Adipocyte (in vitro differentiated cells): ENCODE results near the gene AATK.

Experiments used
- DNase-seq: peaks from one replicate; pipeline ENCODE4 v3.0.0-alpha.2; 2015; ENCODE audit warnings: low read depth
- H3K27me3 ChIP-seq: replicated peaks from 2 replicates; pipeline ENCODE4 v1.7.0; 2013; ENCODE audit warnings: mild to moderate bottlenecking, low read length, moderate library complexity; ENCODE audit not compliant: control insufficient read depth, insufficient read depth
- H3K36me3 ChIP-seq: 2 replicates; pipeline ENCODE4 v1.7.0; 2013; ENCODE audit warnings: low read length, mild to moderate bottlenecking, moderate library complexity; ENCODE audit not compliant: control insufficient read depth, insufficient read depth, severe bottlenecking
- H3K4me1 ChIP-seq: 2 replicates; pipeline ENCODE4 v1.7.0; 2013; ENCODE audit warnings: mild to moderate bottlenecking, low read length, moderate library complexity; ENCODE audit not compliant: control insufficient read depth, insufficient read depth
- H3K4me3 ChIP-seq: 2 replicates; pipeline ENCODE4 v1.7.0; 2013; ENCODE audit warnings: mild to moderate bottlenecking, low read length, moderate library complexity
- H3K9ac ChIP-seq: 2 replicates; pipeline ENCODE4 v1.7.0; 2013; ENCODE audit warnings: mild to moderate bottlenecking, low read length, moderate library complexity
- H3K9me3 ChIP-seq: 2 replicates; pipeline ENCODE4 v1.7.0; 2013; ENCODE audit warnings: mild to moderate bottlenecking, low read length, moderate library complexity; ENCODE audit not compliant: control insufficient read depth

Gene AATK

DNA sequence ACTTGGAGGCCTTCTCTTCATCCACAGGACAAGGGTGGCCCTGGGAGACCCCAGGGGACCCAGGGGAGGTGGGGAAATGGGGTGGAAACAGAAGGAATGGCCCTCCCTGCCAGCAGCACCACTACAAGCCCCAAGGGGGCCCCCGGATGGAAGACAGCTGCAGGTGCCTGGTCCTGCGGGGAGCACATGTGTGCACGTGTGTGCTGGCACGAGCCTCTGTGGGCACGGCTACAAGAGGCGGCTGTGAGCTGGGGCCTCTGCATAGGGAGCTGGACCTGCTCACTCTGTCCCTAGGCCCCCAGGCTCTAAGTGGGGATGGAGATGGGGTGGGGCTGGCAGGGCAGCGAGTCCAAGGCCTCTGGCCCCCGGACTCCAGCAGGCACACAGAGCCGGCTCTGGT is 13.2 kb upstream of the AATK start:
- no peak for DNase-seq
- Histone ChIP-seq H3K9me3 (peaks cover 10% of the 10 kb centered on the region), H3K4me3 (no peak overlapping the region)

DNA sequence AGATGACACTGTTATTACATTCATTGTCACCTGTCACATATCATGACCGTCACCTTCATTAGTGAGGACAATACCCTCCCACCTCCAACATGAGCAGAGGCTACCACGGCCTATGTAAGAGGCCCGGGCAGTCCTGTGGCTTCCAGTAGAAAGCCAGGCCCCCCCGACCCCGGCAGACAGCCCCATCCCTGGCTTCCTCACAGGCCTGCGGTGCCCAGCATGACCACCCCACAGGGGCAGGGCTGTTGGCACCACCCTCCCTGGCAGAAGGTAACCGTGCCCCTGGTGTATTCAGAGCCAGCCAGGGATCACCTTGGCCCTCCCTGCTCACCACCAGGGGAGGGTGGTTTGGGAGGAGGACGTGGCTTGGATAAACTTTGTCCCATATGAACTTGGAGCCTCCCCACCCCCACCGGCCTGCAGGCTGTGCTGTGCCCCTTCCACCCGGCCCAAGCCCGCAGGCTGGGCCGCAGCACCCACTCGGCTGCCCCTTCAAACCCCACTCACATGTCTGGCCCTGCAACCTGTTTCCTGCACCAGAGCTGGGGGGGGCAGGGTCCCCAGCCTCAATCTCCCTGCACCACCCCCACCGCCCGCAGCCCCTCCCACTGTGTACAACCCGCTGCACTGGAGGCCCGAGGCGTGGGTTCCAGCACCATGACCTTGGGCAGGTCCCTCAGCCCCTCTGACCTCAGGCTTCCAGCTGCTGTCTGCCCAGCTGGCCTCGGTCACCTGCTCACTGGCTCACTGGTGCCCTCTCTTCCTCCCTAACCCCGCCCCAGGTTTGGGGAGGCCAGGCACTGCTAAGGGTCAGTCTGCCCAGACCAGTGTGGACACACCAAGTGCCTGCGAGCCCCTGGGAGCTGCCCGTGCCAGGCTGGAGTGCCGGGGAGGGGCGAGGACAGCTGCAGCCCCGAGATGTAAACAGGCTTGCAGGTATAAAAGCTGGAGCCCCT is 12.4 kb upstream of the AATK start:
- Histone ChIP-seq H3K27me3 (peaks cover 13% of the 10 kb centered on the region), H3K9me3 (peaks cover 10% of the 10 kb centered on the region), H3K36me3 (no peaks in the 10 kb centered on the region), H3K9ac (no peak overlapping the region), H3K4me1 (no peaks in the 10 kb centered on the region), H3K4me3 (no peak overlapping the region)
- no peak for DNase-seq

More for the DNA sequence above, 13.2 kb upstream of the AATK start:
- Histone ChIP-seq H3K4me1 (no peaks in the 10 kb centered on the region), H3K9ac (no peak overlapping the region), H3K36me3 (no peaks in the 10 kb centered on the region), H3K27me3 (peaks cover 16% of the 10 kb centered on the region)

DNA sequence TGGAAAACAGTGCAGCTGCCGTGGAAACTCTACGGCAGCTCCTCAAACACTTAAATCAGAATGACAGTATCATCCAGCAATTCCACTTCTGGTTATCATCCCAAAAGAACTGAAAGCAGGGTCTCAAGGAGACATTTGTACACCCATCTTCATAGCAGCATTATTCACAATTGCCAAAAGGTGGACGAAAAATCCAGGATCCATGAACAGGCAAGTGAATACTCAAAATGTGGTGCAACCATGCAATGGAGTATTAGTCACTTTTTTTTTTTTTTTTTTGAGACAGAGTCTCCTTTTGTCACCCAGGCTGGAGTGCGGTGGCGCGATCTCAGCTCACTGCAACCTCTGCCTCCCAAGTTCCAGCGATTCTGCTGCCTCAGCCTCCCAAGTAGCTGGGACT is 10.6 kb upstream of the AATK start:
- H3K4me3 ChIP-seq: no peak overlapping the region
- no peak overlapping the region for H3K9ac ChIP-seq
- peaks cover 5% of the 10 kb centered on the region for H3K4me1 ChIP-seq
- H3K27me3 ChIP-seq: peaks cover 12% of the 10 kb centered on the region
- peaks cover 10% of the 10 kb centered on the region for H3K9me3 ChIP-seq
- no peak for DNase-seq
- H3K36me3 ChIP-seq: no peaks in the 10 kb centered on the region

DNA sequence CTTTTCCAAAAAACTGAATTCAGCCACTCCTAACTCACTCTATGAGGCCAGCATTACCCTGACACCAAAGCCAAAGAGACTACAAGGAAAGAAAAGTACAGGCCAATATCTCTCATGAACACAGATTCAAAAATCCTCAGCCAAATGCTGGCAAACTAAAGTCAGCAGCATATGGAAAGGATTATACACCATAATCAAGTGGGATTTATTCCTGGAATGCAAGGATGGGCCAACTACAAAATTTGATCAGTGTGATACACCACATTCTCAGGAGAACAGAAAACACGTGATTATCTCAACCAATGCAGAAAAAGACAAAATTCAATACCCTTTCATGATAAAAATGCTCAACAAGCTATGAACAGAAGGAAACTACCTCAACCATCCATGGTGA is 7.7 kb upstream of the AATK start:
- Histone ChIP-seq H3K36me3 (no peaks in the 10 kb centered on the region), H3K27me3 (peaks cover 4% of the 10 kb centered on the region), H3K9ac (no peak overlapping the region), H3K4me3 (no peak overlapping the region), H3K9me3 (peaks cover 10% of the 10 kb centered on the region), H3K4me1 (peaks cover 5% of the 10 kb centered on the region)
- DNase-seq: peak; percentile 74

DNA sequence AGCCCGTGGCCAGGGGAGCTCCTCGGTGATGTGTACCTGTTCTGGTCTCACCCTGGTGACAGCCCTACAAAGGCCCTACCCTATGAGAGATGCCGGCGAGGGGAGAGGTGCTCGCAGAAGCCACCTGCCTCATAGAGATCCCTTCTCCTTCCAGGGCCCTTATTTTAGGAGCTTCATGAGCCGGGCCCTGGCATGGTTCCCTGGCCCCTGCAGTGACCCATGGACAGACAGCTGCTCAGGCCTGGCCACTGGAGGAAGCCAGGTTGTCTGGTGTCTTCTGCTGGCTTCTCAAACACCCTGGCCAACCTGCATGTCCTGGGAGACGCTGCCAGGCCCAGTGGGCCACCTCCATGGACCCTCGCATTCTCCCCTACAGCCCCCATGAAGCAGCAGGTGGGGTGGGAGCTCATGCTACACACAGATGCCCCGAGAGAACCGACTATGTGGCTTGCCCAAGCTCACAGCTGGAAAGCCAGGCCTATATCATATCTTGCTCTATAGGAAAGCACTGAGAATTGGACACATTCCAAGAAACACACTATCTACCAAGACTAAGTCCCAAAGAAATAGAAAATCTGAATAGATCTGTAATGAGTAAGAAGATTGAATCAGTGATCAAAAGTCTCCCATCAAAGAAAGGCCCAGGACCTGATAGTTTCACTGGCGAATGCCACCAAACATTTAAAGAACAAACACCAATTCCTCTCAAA is 7.2 kb upstream of the AATK start:
- Histone ChIP-seq H3K4me3 (no peak overlapping the region), H3K9ac (no peak overlapping the region), H3K27me3 (peaks cover 8% of the 10 kb centered on the region), H3K36me3 (no peaks in the 10 kb centered on the region), H3K4me1 (peaks cover 5% of the 10 kb centered on the region), H3K9me3 (peaks cover 10% of the 10 kb centered on the region)
- peak; percentile 25 for DNase-seq

DNA sequence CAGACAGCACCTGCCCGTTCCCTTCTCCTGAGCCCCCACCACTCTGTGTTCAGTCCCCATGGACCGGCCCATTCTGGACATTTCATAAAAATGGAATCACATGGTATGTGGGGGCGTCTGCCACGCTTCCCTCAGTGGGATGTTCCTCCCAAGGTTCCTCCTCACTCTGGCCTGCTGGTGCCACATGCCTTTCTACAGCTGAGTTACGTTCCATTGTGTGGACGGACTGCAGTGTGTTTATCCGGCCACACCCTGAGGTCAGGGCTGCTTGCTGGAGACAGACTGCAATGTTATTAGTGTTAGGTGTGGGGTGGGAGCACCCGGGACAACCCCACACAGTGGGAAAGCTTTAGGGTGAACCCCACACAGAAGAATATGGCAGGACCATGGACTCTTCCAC is 5.9 kb upstream of the AATK start:
- Histone ChIP-seq H3K9ac (no peak overlapping the region), H3K27me3 (peaks cover 16% of the 10 kb centered on the region), H3K4me3 (no peak overlapping the region), H3K9me3 (peaks cover 10% of the 10 kb centered on the region), H3K36me3 (no peaks in the 10 kb centered on the region), H3K4me1 (peaks cover 5% of the 10 kb centered on the region)
- no peak for DNase-seq

DNA sequence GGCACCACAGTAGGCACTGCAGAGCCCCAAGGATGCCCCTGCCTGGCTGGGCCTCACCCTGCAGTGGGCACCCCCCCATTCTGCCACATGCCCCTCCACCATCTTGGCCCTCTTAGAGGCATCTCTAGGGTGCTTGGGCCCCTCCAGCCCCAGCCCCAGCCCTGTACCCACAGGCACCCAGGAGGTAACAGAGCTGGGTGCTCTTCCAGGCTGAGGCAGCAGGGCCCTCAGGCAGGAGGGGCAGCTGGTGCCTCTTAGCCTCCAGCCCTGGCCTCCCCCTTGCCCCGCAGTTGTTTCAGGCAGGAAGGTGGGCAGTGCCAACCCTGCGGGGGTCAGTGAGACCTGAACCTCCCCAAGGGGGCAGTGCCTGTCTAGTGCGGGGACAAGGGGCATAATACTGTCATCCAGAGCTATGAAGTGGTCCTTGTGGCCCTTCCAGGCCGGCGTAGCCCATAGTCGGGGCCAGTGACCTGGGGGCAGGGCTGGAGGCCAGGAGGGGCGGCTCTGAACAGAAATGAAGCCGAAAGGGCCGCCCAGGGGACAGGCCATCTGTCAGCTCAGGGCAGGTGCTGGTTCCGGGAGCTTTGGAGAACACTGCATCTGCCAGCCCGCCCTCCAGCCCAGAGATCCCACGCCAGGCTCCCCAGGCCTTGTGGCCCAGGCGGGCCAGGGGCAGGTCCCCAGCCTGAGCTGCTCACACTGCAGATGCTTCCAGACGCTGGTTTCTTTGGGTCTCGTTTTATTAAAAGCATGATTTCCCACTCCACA is 4.9 kb upstream of the AATK start:
- Histone ChIP-seq H3K9ac (no peak overlapping the region), H3K27me3 (peaks cover 22% of the 10 kb centered on the region), H3K4me1 (peaks cover 5% of the 10 kb centered on the region), H3K4me3 (no peak overlapping the region), H3K36me3 (no peaks in the 10 kb centered on the region), H3K9me3 (peaks cover 10% of the 10 kb centered on the region)
- DNase-seq: no peak

DNA sequence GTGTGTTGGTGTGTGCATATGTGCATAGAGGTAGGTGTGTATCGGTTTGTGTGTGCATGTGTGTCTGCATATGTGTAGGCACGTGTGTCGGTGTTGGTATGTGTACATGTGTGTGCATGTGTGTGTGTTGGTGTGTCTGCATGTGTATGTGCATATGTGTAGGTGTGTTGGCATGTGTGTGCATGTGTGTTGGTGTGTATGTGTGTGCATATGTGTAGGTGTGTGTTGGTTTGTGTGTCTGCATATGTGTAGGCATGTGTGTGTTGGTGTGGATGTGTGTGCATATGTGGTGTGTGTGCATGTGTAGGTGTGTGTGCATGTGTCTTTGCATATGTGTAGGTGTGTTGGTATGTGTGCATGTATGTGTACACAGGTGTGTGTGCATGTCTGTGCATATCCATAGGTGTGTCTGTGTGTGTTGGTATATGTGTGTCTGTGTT is 3.9 kb upstream of the AATK start:
- DNase-seq: no peak
- Histone ChIP-seq H3K9me3 (no peaks in the 10 kb centered on the region), H3K9ac (no peak overlapping the region), H3K27me3 (peaks cover 30% of the 10 kb centered on the region), H3K4me3 (no peak overlapping the region), H3K4me1 (peaks cover 5% of the 10 kb centered on the region), H3K36me3 (no peaks in the 10 kb centered on the region)

DNA sequence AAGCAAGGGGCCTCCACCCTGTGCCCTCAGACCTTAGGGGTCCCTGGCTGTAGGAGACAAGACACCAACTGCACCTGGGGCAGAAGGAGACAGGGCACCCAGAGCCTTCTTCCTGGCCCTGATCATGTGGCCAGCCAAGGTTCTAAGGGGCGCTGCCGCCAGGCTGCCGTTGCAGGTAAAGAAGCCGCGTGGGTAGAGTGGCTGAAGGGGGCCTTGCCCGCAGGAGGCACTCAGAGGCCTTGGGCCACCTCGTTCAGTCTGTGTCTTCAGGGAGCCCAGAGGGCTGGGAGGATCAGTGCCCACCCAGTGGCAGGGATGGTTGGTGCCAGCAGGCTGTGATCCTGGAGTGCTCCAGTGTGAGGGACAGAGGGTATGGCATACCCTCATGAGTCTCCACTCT is 1.6 kb upstream of the AATK start:
- H3K4me1 ChIP-seq: peaks cover 5% of the 10 kb centered on the region
- no peak for DNase-seq

DNA sequence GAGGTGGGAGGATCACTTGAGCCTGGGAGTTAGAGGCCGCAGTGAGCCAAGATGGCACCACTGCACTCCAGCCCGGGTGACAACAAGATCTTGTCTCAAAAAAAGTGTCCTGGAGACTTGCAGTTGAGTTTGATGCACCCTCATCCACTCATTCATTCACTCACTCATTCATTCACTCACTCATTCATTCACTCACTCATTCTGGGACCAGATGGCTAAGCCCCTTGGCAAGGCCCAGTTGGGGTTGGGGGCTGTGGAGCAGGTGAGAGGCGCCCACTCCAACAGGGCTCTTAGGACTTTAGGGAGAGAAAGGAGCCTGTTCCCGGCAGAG is 1.1 kb upstream of the AATK start:
- Histone ChIP-seq H3K36me3 (no peaks in the 10 kb centered on the region), H3K9ac (no peak overlapping the region), H3K4me1 (peaks cover 5% of the 10 kb centered on the region), H3K27me3 (peaks cover 52% of the 10 kb centered on the region), H3K4me3 (no peak overlapping the region), H3K9me3 (no peaks in the 10 kb centered on the region)
- DNase-seq: no peak

More for the DNA sequence above, 1.6 kb upstream of the AATK start:
- Histone ChIP-seq H3K27me3 (peaks cover 49% of the 10 kb centered on the region), H3K36me3 (no peaks in the 10 kb centered on the region), H3K9ac (no peak overlapping the region), H3K4me3 (no peak overlapping the region), H3K9me3 (no peaks in the 10 kb centered on the region)
